H1 (cell line): ENCODE data around the gene NAXE. TPM values are rescaled to one million over a fixed set of nuclear protein-coding genes. Genes with fewer than 3 reads are reported as not detected.

Source experiments
- CTCF ChIA-PET: fragments of 300-600 bp; sonication (Branson Sonifier 250); formaldehyde crosslinking; loops from one replicate; lab custom pipeline; 2021; ENCODE audit not compliant: partially characterized antibody; lab: Charles Lee
- POLR2A ChIA-PET: fragments of 300-600 bp; sonication (Branson Sonifier 250); formaldehyde crosslinking; loops from one replicate; lab custom pipeline; 2021; ENCODE audit warnings: inconsistent platforms; ENCODE audit not compliant: partially characterized antibody; lab: Charles Lee
- DNase-seq, 2 experiments: peaks; one replicate each; pipeline versions ENCODE4 v3.0.0 to v3.0.0-alpha.2; 2010 to 2022; ENCODE audit warnings: low spot score in 2 of 2, low read depth in 1 of 2, mixed read lengths in 1 of 2
- FAIRE-seq: peaks from 2 replicates; lab custom pipeline; 2011; peaks lifted over from hg19 to GRCh38; lab: Jason Lieb, UNC
- H2AFZ ChIP-seq: 2 replicates; pipeline ENCODE4 v1.8.1; 2012; ENCODE audit warnings: low read length, inconsistent platforms
- H2AK5ac ChIP-seq: 2 replicates; pipeline ENCODE4 v1.6.1; 2013; ENCODE audit warnings: low read depth, low read length
- H2BK120ac ChIP-seq: replicated peaks from 2 replicates; pipeline ENCODE3; 2013; ENCODE audit warnings: low read depth, low read length, inconsistent platforms
- H2BK12ac ChIP-seq: 2 replicates; pipeline ENCODE4 v1.6.1; 2013; ENCODE audit warnings: low read depth, low read length
- H2BK15ac ChIP-seq: 2 replicates; pipeline ENCODE4 v1.6.1; 2013; ENCODE audit warnings: low read length
- H2BK20ac ChIP-seq: 2 replicates; pipeline ENCODE4 v1.6.1; 2013; ENCODE audit warnings: low read length
- H2BK5ac ChIP-seq: 2 replicates; pipeline ENCODE4 v1.6.1; 2013; ENCODE audit warnings: low read depth, low read length
- H3K14ac ChIP-seq: 2 replicates; pipeline ENCODE4 v1.6.1; 2013; ENCODE audit warnings: inconsistent platforms; ENCODE audit not compliant: insufficient read length
- H3K18ac ChIP-seq: 2 replicates; pipeline ENCODE4 v1.6.1; 2013; ENCODE audit warnings: low read length; ENCODE audit errors: extremely low read depth
- H3K23ac ChIP-seq: 2 replicates; pipeline ENCODE4 v1.6.1; 2013; ENCODE audit warnings: inconsistent platforms; ENCODE audit not compliant: insufficient read length
- H3K23me2 ChIP-seq: 2 replicates; pipeline ENCODE4 v1.6.1; 2013; ENCODE audit warnings: low read depth, low read length
- H3K27ac ChIP-seq: 2 replicates; pipeline ENCODE4 v1.6.1; 2011; ENCODE audit warnings: low read depth, low read length, inconsistent platforms
- H3K27me3 ChIP-seq, 4 experiments: replicated peaks in 1 of 4; 1 replicate in 1 of 4; 2 replicates in 3 of 4; pipeline versions ENCODE4 v1.6.1 to v1.8.1; 2011 to 2013; ENCODE audit warnings: low read length in 3 of 4, mild to moderate bottlenecking in 3 of 4, inconsistent platforms in 2 of 4, mixed read lengths in 2 of 4, moderate library complexity in 1 of 4; ENCODE audit not compliant: control insufficient read depth in 3 of 4, insufficient read depth in 3 of 4; ENCODE audit errors: extremely low read depth in 1 of 4
- H3K36me3 ChIP-seq, 4 experiments: 2 replicates each; pipeline versions ENCODE4 v1.6.1 to v1.8.1; 2011 to 2013; ENCODE audit warnings: mild to moderate bottlenecking in 4 of 4, low read length in 3 of 4, moderate library complexity in 2 of 4, control low read depth in 1 of 4, inconsistent platforms in 1 of 4; ENCODE audit not compliant: insufficient read depth in 4 of 4, control insufficient read depth in 2 of 4
- H3K4ac ChIP-seq: replicated peaks from 2 replicates; pipeline ENCODE3; 2013; ENCODE audit warnings: low read length, low read depth, mixed read lengths, inconsistent platforms; ENCODE audit not compliant: insufficient read length
- H3K4me1 ChIP-seq, 4 experiments: replicated peaks in 1 of 4; 1 replicate in 1 of 4; 2 replicates in 3 of 4; pipeline versions ENCODE4 v1.6.1 to v1.8.1; 2011 to 2013; ENCODE audit warnings: low read length in 3 of 4, inconsistent platforms in 2 of 4, mixed read lengths in 1 of 4; ENCODE audit not compliant: insufficient read depth in 4 of 4, control insufficient read depth in 3 of 4
- H3K4me2 ChIP-seq, 2 experiments: 2 replicates each; pipeline versions ENCODE4 v1.6.1 to v1.8.1; 2011 to 2013; ENCODE audit warnings: low read depth in 2 of 2, low read length in 2 of 2, control low read depth in 1 of 2, inconsistent platforms in 1 of 2, mild to moderate bottlenecking in 1 of 2; ENCODE audit not compliant: insufficient read depth in 1 of 2
- H3K4me3 ChIP-seq, 4 experiments: fragments of 200-600, 300-600 bp in 1 of 4; sonication (generic), shearing (Covaris generic), sonication (Bioruptor Twin) in 1 of 4; 2 replicates each; pipeline versions ENCODE4 v1.5.1 to v1.8.1; 2011 to 2016; ENCODE audit warnings: low read length in 4 of 4, low read depth in 3 of 4, control low read depth in 2 of 4, inconsistent platforms in 2 of 4, mild to moderate bottlenecking in 2 of 4, mixed read lengths in 1 of 4, moderate library complexity in 1 of 4; ENCODE audit not compliant: insufficient read depth in 2 of 4; ENCODE audit errors: extremely low read depth in 1 of 4
- H3K56ac ChIP-seq: replicated peaks from 2 replicates; pipeline ENCODE3; 2013; ENCODE audit warnings: low read depth, mild to moderate bottlenecking, mixed read lengths, low read length, inconsistent platforms; ENCODE audit not compliant: insufficient read length
- H3K79me1 ChIP-seq: 2 replicates; pipeline ENCODE4 v1.6.1; 2013; ENCODE audit warnings: low read depth, low read length, control low read depth
- H3K79me2 ChIP-seq, 2 experiments: 2 replicates each; pipeline versions ENCODE4 v1.6.1 to v1.8.1; 2012 to 2013; ENCODE audit warnings: low read length in 2 of 2, mild to moderate bottlenecking in 2 of 2, inconsistent platforms in 1 of 2; ENCODE audit not compliant: insufficient read depth in 2 of 2, control insufficient read depth in 1 of 2
- H3K9ac ChIP-seq, 4 experiments: replicated peaks in 1 of 4; 1 replicate in 1 of 4; 2 replicates in 3 of 4; pipeline versions ENCODE4 v1.6.1 to v1.8.1; 2011 to 2013; ENCODE audit warnings: low read depth in 3 of 4, low read length in 3 of 4, control low read depth in 2 of 4, mild to moderate bottlenecking in 2 of 4, moderate library complexity in 2 of 4, inconsistent platforms in 1 of 4; ENCODE audit errors: extremely low read depth in 1 of 4
- H3K9me3 ChIP-seq, 2 experiments: 2 replicates each; pipeline versions ENCODE4 v1.6.1 to v1.8.1; 2012 to 2013; ENCODE audit warnings: mild to moderate bottlenecking in 2 of 2, moderate library complexity in 2 of 2, control low read depth in 1 of 2, inconsistent platforms in 1 of 2, low read depth in 1 of 2, low read length in 1 of 2, mixed read lengths in 1 of 2; ENCODE audit not compliant: insufficient read depth in 2 of 2
- H4K20me1 ChIP-seq, 2 experiments: replicated peaks in 1 of 2; 2 replicates each; pipeline versions ENCODE3 to v1.8.1; 2011 to 2013; ENCODE audit warnings: inconsistent platforms in 2 of 2, low read length in 2 of 2, mild to moderate bottlenecking in 1 of 2; ENCODE audit not compliant: insufficient read depth in 2 of 2, control insufficient read depth in 1 of 2
- H4K5ac ChIP-seq: 2 replicates; pipeline ENCODE4 v1.6.1; 2013; ENCODE audit warnings: low read length, low read depth, mixed read lengths, inconsistent platforms; ENCODE audit not compliant: insufficient read length
- H4K8ac ChIP-seq: 2 replicates; pipeline ENCODE4 v1.8.0; 2013; ENCODE audit warnings: mild to moderate bottlenecking, moderate library complexity, low read length, inconsistent platforms; ENCODE audit not compliant: insufficient read depth; ENCODE audit errors: extremely low read depth
- H4K91ac ChIP-seq: replicated peaks from 2 replicates; pipeline ENCODE3; 2013; ENCODE audit warnings: low read length, mixed read lengths, inconsistent platforms; ENCODE audit not compliant: insufficient read length
- ATF3 ChIP-seq: IDR thresholded peaks from 2 replicates; pipeline ENCODE4 v1.6.1; 2011; ENCODE audit warnings: low read depth, mild to moderate bottlenecking, low read length; ENCODE audit not compliant: insufficient read depth
- NANOG ChIP-seq: IDR thresholded peaks from 2 replicates; pipeline ENCODE4 v1.6.1; 2011; ENCODE audit warnings: low read length, low read depth, mild to moderate bottlenecking, inconsistent platforms; ENCODE audit not compliant: insufficient read depth, poor library complexity, severe bottlenecking
- SIRT6 ChIP-seq: IDR thresholded peaks from one replicate; pipeline ENCODE4 v1.7.1; 2012; ENCODE audit warnings: low read length, inconsistent platforms
- WGBS, 2 experiments: shearing (Covaris generic) in 1 of 2; methylation state at CpG; one replicate each; pipeline versions ENCODE4 v1.1.6 to v1.1.7; 2013 to 2015; ENCODE audit warnings: low lambda C conversion rate in 2 of 2, mixed read lengths in 2 of 2, inconsistent platforms in 1 of 2, low coverage in 1 of 2, missing lambda C conversion rate in 1 of 2; ENCODE audit not compliant: insufficient replicate concordance in 2 of 2, insufficient coverage in 1 of 2, insufficient read length in 1 of 2; ENCODE audit errors: extremely low coverage in 1 of 2, missing lambda C conversion rate in 1 of 2; 5-methylcytosine and 5-hydroxymethylcytosine counted together
- polyA plus RNA-seq, 7 experiments: library from polyadenylated mRNA; depleted of rRNA in 3 of 7; stranded (reverse) in 5 of 7; unstranded in 2 of 7; fragments of >200 nt in 5 of 7; fragments of 200-250 nt in 2 of 7; gene quantifications; 1 replicate in 5 of 7; 2 replicates in 1 of 7; 4 replicates in 1 of 7; pipeline versions ENCODE4 v1.2.1 to v1.2.3, GENCODE V29; 2011 to 2013; ENCODE audit warnings: missing spikeins in 2 of 7, mixed read lengths in 2 of 7
- total RNA-seq: library from RNA; stranded (reverse); fragmentation: NEBNext Ultra II Directional; extraction: Animal tissue kit (Norgen Biotek cat#: 25700); gene quantifications from 2 replicates; pipeline ENCODE4 v1.2.1, GENCODE V29; 2021

NAXE gene
- total and polyA plus RNA-seq, 2 of the 8 experiments (the other 6 are each of a cell fraction or from before 2014, with no cell fraction given): 73.1 to 74.3 TPM

- no peaks in the 10 kb centered on the region for H3K4me1 ChIP-seq
- no peak overlapping the region for H4K8ac ChIP-seq
- no peak overlapping the region for H2BK12ac ChIP-seq
- no peak overlapping the region for H3K56ac ChIP-seq
- H3K4me3 ChIP-seq: no peak overlapping the region
- H2BK20ac ChIP-seq: no peak overlapping the region
- DNase-seq (no peak), FAIRE-seq (no peak)
- H3K9ac ChIP-seq: no peak overlapping the region
- no peak overlapping the region for H3K27ac ChIP-seq
- H3K23ac ChIP-seq: no peak overlapping the region
- H3K18ac ChIP-seq: no peak overlapping the region
- H3K36me3 ChIP-seq: peaks cover 4 to 22% (median 9%) of the 10 kb centered on the region in 4 experiments; a peak in 5 of 8 replicates
- no peak overlapping the region for H3K14ac ChIP-seq
- H3K27me3 ChIP-seq: no peaks in the 10 kb centered on the region
- ChIA-PET POLR2A (interaction anchor here (0.5 to 2.3 kb wide), 2 partner anchors 11 to 232 kb away, joined by 3 to 7 read pairs; no protein-coding TSS in a partner anchor), CTCF (interaction anchor here (0.9 to 3.1 kb wide), 4 partner anchors 9 to 74 kb away, joined by 3 to 9 read pairs (median 4); partner anchors contain the start of gene MEF2D)
- H3K9me3 ChIP-seq: no peaks in the 10 kb centered on the region
- H2BK120ac ChIP-seq: no peak overlapping the region
- H2AK5ac ChIP-seq: no peak overlapping the region
- no peak overlapping the region for H3K4ac ChIP-seq
- 94% methylated on average over 6 of the region's 6 CpGs; no CpG with 5 or more reads in 1 of the 2 experiments for WGBS, 2 experiments
- H4K5ac ChIP-seq: no peak overlapping the region
- H2BK15ac ChIP-seq: no peak overlapping the region
- no peaks in the 10 kb centered on the region for H3K23me2 ChIP-seq
- H3K79me1 ChIP-seq: no peaks in the 10 kb centered on the region
- H4K91ac ChIP-seq: no peak overlapping the region
- H2AFZ ChIP-seq: no peak overlapping the region
- no peak overlapping the region for H3K4me2 ChIP-seq
- H4K20me1 ChIP-seq: peaks cover 0 to 5% of the 10 kb centered on the region in 2 experiments
- H3K79me2 ChIP-seq: no peaks in the 10 kb centered on the region
- no peak overlapping the region for H2BK5ac ChIP-seq
- TF ChIP-seq ATF3 (no peak), NANOG (no peak), SIRT6 (no peak)
Observed at GRCh38 chr1:156553860-156554485, 37.6 kb upstream of the NAXE start.
